HepG2 (cell line): ENCODE results near the gene COL26A1. TPM values are rescaled to one million over a fixed set of nuclear protein-coding genes. Genes with fewer than 3 reads are reported as not detected.

Experiments
- AKNA ChIP-seq: sonication (generic); formaldehyde crosslinking; IDR thresholded peaks from 2 replicates; pipeline ENCODE4 v1.4.0; 2020; ENCODE audit warnings: missing genetic modification reagents, borderline replicate concordance
- E2F1 ChIP-seq: sonication (generic); formaldehyde crosslinking; IDR thresholded peaks from 2 replicates; pipeline ENCODE4 v1.5.0; 2020; ENCODE audit warnings: missing genetic modification reagents
- ESRRA ChIP-seq: sonication (generic); formaldehyde crosslinking; IDR thresholded peaks from 2 replicates; pipeline ENCODE4 v1.5.1; 2020; ENCODE audit warnings: mild to moderate bottlenecking, low read depth, missing genetic modification reagents
- FOXM1 ChIP-seq: sonication (generic); formaldehyde crosslinking; IDR thresholded peaks from 2 replicates; pipeline ENCODE4 v1.5.0; 2020; ENCODE audit warnings: missing genetic modification reagents
- GATAD1 ChIP-seq: IDR thresholded peaks from 2 replicates; pipeline ENCODE4 v1.6.1; 2016; ENCODE audit warnings: missing genetic modification reagents, missing compliant biosample characterization
- HNF4A ChIP-seq: sonication (generic); formaldehyde crosslinking; IDR thresholded peaks from 2 replicates; pipeline ENCODE4 v1.4.0; 2020; ENCODE audit warnings: missing genetic modification reagents
- HNRNPLL ChIP-seq: fragments of 200-400 bp; formaldehyde crosslinking; IDR thresholded peaks from 2 replicates; pipeline ENCODE4 v1.6.1; 2017; ENCODE audit warnings: mild to moderate bottlenecking, low read depth, low read length; ENCODE audit not compliant: poor library complexity, severe bottlenecking
- HOXA7 ChIP-seq: sonication (generic); formaldehyde crosslinking; IDR thresholded peaks from 2 replicates; pipeline ENCODE4 v1.8.1; 2022; ENCODE audit warnings: mild to moderate bottlenecking, missing genetic modification reagents, moderate library complexity
- MAF1 ChIP-seq: sonication (generic); formaldehyde crosslinking; IDR thresholded peaks from 2 replicates; pipeline ENCODE4 v1.5.0; 2020; ENCODE audit warnings: missing genetic modification reagents, borderline replicate concordance
- MLX ChIP-seq: IDR thresholded peaks from 2 replicates; pipeline ENCODE4 v1.6.1; 2016
- NAIF1 ChIP-seq: sonication (generic); formaldehyde crosslinking; IDR thresholded peaks from 2 replicates; pipeline ENCODE4 v1.5.0; 2020; ENCODE audit warnings: mild to moderate bottlenecking, missing genetic modification reagents, borderline replicate concordance
- NFYB ChIP-seq: sonication (generic); formaldehyde crosslinking; IDR thresholded peaks from 2 replicates; pipeline ENCODE4 v1.4.0; 2020; ENCODE audit warnings: missing genetic modification reagents
- NR2F6 ChIP-seq, 2 experiments: IDR thresholded peaks; 2 replicates each; pipeline ENCODE4 v1.6.1; 2016; ENCODE audit warnings: antibody characterized with exemption in 1 of 2, mild to moderate bottlenecking in 1 of 2
- PHF5A ChIP-seq: IDR thresholded peaks from one replicate; pipeline ENCODE4 v1.6.1; 2018; ENCODE audit warnings: low read depth, missing genetic modification reagents; ENCODE audit not compliant: unreplicated experiment
- POLR2AphosphoS2 ChIP-seq: IDR thresholded peaks from 2 replicates; pipeline ENCODE4 v1.6.1; 2011; ENCODE audit warnings: low read depth, low read length, improper control_type of control experiment
- RARA ChIP-seq: IDR thresholded peaks from 2 replicates; pipeline ENCODE4 v1.6.1; 2016; ENCODE audit warnings: missing genetic modification reagents, missing compliant biosample characterization
- REPIN1 ChIP-seq: sonication (generic); formaldehyde crosslinking; IDR thresholded peaks from 2 replicates; pipeline ENCODE4 v1.8.0; 2022; ENCODE audit warnings: missing genetic modification reagents, low read depth, mild to moderate bottlenecking, borderline replicate concordance
- SNAPC2 ChIP-seq: sonication (generic); formaldehyde crosslinking; IDR thresholded peaks from 2 replicates; pipeline ENCODE4 v1.8.1; 2022; ENCODE audit warnings: mild to moderate bottlenecking, missing genetic modification reagents
- STAT5B ChIP-seq: sonication (generic); formaldehyde crosslinking; IDR thresholded peaks from 2 replicates; pipeline ENCODE4 v1.4.0; 2020; ENCODE audit warnings: missing genetic modification reagents
- ZBTB42 ChIP-seq: sonication (generic); formaldehyde crosslinking; IDR thresholded peaks from 2 replicates; pipeline ENCODE4 v1.5.0; 2020; ENCODE audit warnings: mild to moderate bottlenecking, missing genetic modification reagents
- ZFY ChIP-seq: sonication (generic); formaldehyde crosslinking; IDR thresholded peaks from 2 replicates; pipeline ENCODE4 v1.4.0; 2020; ENCODE audit warnings: missing genetic modification reagents
- ZNF446 ChIP-seq: sonication (generic); formaldehyde crosslinking; IDR thresholded peaks from 2 replicates; pipeline ENCODE4 v1.5.0; 2020; ENCODE audit warnings: mild to moderate bottlenecking, missing genetic modification reagents
- ZNF530 ChIP-seq: sonication (generic); formaldehyde crosslinking; IDR thresholded peaks from 2 replicates; pipeline ENCODE4 v1.5.0; 2020; ENCODE audit warnings: low read depth, mild to moderate bottlenecking, missing genetic modification reagents
- ZNF629 ChIP-seq: sonication (generic); formaldehyde crosslinking; conservative IDR thresholded peaks from 2 replicates; pipeline ENCODE4 v1.5.0; 2020; ENCODE audit warnings: missing genetic modification reagents
- ZNF83 ChIP-seq: sonication (generic); formaldehyde crosslinking; IDR thresholded peaks from 2 replicates; pipeline ENCODE4 v1.4.0; 2020; ENCODE audit warnings: missing genetic modification reagents, mild to moderate bottlenecking, borderline replicate concordance
- ZNF879 ChIP-seq: sonication (generic); formaldehyde crosslinking; IDR thresholded peaks from 2 replicates; pipeline ENCODE4 v1.8.1; 2023; ENCODE audit warnings: missing genetic modification reagents
- polyA plus RNA-seq, 8 experiments: library from polyadenylated mRNA; depleted of rRNA in 3 of 8; stranded (reverse) in 7 of 8; unstranded in 1 of 8; fragments of >200 nt; fragmentation: Illumina TruSeq in 4 of 8; extraction: Trizol in 4 of 8; gene quantifications; 2 replicates each; pipeline versions ENCODE4 v1.2.1 to v1.2.3, GENCODE V29; 2011 to 2016; ENCODE audit warnings: low read depth in 4 of 8, missing spikeins in 1 of 8, mixed read lengths in 1 of 8; ENCODE audit not compliant: insufficient read depth in 1 of 8
- total RNA-seq, 5 experiments: library from RNA; depleted of rRNA; stranded (reverse); fragments of >200 nt; fragmentation: Illumina TruSeq; extraction: Trizol; gene quantifications; 2 replicates each; pipeline ENCODE4 v1.2.3, GENCODE V29; 2016; ENCODE audit warnings: low read depth in 1 of 5

Gene COL26A1
- total and polyA plus RNA-seq, 2 of the 13 experiments (the other 11 are each of a cell fraction or from before 2014, with no cell fraction given), result 7.8 to 9.2 TPM

DNA sequence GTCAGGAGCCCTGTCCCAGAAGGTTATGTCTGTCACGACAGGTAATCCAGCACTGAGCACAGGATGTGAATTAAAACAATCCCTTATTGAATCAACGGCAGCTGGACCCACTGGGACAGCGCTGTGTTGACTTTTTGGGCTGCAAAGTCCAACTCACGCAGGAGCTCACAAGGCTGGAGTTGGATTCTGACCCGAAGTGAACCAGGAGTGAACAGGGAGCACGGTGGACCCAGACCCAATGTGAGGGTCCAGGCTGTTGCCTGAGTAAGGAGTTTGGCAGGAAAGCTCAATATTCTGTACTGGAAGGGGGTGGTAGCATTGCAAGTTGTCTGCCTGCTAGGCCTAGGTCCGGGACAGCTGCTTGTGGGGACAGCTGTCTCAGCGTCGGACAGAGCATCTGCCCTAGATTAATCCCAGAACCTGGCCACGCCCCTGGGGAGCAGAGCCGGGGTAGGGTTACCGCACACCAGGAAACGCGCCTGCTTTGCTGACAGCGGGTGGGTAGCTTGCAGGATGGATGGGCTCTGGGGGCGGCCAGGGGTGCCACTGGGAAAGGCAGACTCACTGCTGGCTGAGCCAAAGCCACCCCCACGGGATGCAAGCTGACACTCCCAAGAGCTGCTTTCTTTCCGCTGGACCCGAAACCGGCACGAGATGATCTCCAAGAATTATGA is 24.0 kb downstream of the COL26A1 start (continued):
- TF ChIP-seq E2F1 (CRISPR knock-in tag) (no peak), NR2F6 (IDR thresholded peaks at IDR 0.05) (peak; percentile 56), NR2F6 (CRISPR knock-in tag; IDR thresholded peaks at IDR 0.05) (peak; percentile 47), AKNA (CRISPR knock-in tag) (no peak), ESRRA (CRISPR knock-in tag) (0 out of 2 replicates have a peak, but pooled peaks have one; percentile 18), PHF5A (no peak), NFYB (CRISPR knock-in tag) (no peak), ZNF83 (no peak), HNRNPLL (no peak), MAF1 (no peak), MLX (CRISPR knock-in tag) (no peak), ZNF446 (CRISPR knock-in tag) (no peak), SNAPC2 (no peak), HNF4A (peak; percentile 97), GATAD1 (0 out of 2 replicates have a peak, but pooled peaks have one; percentile 22), ZBTB42 (no peak), ZFY (CRISPR knock-in tag) (peak; percentile 38; the same call in 1 of the 2 replicates), STAT5B (CRISPR knock-in tag) (no peak), RARA (CRISPR knock-in tag) (peak; percentile 42), REPIN1 (peak; percentile 40; the same call in 1 of the 2 replicates), POLR2AphosphoS2 (no peak), ZNF629 (CRISPR knock-in tag) (peak; percentile 44; the same call in 1 of the 2 replicates), NAIF1 (CRISPR knock-in tag) (no peak), FOXM1 (no peak), ZNF530 (CRISPR knock-in tag) (no peak), HOXA7 (no peak), ZNF879 (CRISPR knock-in tag) (no peak)
